Activated CD8-positive, alpha-beta memory T cell treated with anti-CD3 and anti-CD28 coated beads, Interleukin-2, amount 50 U/mL, for 1 hour (primary cell): ENCODE data around the gene WNT3.
"Not testable (repeated sequence)": the region's sequence is repeated elsewhere in the genome, so short reads cannot be mapped to it uniquely, and the experiment has no call there.

Source experiments
- DNase-seq: peaks from one replicate; pipeline ENCODE4 v3.0.0-alpha.2; 2020; ENCODE audit errors: extremely low read depth

WNT3 gene

GRCh38 chr17:46783031-46783593 is 35.4 kb downstream of the WNT3 start:
- DNase-seq = no peak

GRCh38 chr17:46782250-46782953 is 36.1 kb downstream of the WNT3 start:
- no peak for DNase-seq

DNA sequence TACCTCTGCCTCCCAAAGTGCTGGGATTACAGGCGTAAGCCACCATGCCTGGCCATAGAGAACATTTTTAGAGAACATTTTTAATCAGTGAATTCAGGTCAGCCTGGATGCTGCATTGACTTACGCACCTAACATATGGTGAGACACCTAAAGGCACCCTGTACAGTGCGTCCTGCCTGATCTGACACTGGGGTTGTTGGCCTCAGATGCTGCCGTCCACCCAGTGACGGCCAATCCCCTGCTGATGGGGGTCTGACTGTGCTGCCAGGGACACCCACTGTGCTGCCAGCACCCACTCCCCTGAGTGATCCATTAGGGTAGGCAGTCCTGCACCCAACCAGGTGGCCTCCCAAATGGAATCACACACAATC is 38.5 kb downstream of the WNT3 start:
- no peak for DNase-seq

- DNase-seq = no peak
Measured at GRCh38 chr17:46777943-46778915, 40.3 kb downstream of the WNT3 start.

- DNase-seq = no peak
Measured at GRCh38 chr17:46776298-46777005, 42.0 kb downstream of the WNT3 start.

GRCh38 chr17:46774108-46774737 is 44.3 kb downstream of the WNT3 start:
- DNase-seq = no peak

DNA sequence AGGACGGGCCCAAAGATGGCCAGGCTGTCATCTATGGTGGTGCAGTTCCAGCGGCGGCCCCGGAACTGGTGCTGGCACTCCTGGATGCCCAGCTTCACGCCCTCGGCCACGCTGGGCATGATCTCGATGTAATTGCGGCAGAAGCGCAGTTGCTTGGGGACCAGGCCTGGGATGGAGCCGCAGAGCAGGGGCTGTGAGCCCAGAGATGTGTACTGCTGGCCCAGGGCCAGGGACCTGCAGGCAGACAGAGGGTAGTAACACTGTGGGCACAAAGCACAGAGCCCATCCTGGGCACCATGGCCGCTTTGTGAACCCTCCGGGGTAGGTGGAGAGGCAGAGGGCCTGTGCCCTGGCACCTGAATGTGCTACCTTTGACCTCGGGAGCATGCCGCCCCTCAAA is 44.8 kb downstream of the WNT3 start:
- no peak for DNase-seq

GRCh38 chr17:46773221-46773605 is 45.3 kb downstream of the WNT3 start:
- no peak for DNase-seq

GRCh38 chr17:46772475-46773220 is 45.8 kb downstream of the WNT3 start:
- DNase-seq = no peak

DNA sequence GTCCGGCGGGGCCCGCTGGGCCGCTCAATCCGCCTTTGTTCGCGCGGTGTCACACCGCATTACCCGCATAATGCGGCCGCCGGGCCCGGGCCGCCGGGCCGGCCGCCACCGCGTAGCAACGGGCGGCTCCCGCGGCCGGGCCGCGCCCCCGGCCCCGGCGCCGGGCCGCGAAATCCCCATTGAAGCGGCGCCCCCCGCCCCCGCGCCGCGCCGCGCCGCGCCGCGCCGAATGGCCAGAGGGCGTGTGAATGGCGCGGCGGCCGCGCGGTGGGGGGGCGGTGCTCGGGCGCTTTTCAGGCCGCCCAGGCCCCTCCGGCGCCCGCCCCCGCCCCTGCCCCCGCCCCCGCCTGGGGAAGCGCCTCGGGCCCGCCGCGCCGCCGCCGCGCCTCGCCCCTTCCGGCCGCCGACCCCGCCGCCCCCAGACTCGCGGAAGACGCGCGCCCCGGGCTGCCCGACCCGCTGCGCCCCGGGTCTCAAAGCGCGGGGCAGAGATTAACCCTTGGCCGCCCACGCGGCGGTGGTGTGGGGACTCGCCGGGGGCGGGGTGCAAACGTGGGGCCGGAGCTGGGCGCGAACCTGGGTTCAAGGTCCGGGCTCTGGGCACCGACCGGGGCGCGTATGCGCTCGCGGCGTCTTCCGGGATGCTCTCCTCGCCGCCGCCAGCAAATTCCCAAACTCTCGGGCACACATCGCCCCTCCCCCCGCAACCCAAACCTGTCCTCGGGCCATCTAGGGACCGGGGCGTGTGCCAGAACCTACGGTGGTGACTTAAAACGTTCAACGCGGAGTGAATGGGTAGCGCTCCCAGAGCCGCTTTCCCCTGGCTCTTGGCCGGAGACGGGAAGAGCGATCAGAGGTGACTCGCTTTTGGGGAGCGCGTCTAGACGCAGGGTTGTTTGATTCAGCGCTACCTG is 46.7 kb downstream of the WNT3 start:
- no peak for DNase-seq

GRCh38 chr17:46770818-46771560 is 47.5 kb downstream of the WNT3 start:
- no peak for DNase-seq

DNA sequence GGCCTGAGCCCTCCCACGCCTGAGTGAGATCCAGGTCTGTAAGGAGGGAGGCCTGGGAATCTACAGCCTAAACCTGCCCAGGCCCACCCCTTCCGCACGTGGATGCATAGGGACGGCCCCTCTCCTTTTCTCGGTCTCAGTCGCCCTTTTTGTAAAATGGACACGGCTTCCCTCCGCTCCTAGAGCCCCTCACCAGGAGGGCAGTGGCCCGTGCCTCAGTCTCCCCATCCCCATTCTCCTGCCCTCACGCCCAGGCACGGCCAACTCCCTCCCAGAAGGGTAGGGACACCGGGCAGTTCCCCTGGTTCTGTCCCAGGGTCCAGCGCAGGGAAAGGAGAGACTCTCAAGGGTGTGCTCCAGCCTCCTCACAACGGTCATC is 48.1 kb downstream of the WNT3 start:
- no peak for DNase-seq

DNA sequence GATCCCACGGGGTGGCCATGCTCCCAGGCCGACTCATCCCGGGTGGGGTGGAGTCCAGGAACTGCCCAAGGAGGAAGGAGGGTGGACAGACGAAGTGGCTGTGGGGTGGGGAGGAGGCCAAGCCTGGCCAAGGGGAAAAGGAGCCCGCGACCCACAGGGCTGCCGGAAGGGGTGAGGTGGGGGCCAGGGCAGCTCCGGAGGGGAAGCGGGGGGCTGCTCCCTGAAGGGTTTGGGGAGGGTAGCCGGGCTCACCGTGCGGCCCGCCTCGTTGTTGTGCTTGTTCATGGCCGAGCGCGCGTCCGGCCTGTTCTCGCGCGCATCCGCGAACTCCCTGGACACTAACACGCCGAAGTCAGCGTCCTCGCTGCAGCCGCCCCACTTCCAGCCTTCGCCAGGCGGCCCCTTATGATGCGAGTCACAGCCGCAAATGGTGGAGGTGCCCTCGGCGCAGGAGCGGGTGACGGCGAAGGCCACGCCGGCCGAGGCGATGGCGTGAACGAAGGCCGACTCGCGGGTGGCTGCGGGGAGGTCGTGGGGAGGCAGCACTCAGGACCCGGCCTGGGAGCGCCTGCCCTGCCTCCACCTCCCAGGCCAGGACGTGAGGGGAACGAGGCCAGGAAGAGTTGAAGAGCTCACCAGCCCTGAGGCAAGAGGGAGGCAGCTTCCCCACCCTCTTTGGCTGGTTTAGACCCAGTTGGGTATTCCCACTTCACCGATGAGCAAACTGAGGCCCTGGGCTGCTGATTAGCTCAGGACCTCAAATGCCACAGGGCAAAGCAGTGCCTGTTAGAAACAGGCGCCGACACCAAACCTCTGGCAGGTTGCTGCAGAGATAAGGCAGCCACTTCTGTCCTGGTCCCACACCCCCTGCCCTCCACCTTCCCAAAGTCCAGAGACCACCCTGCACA is 48.7 kb downstream of the WNT3 start:
- no peak for DNase-seq

DNA sequence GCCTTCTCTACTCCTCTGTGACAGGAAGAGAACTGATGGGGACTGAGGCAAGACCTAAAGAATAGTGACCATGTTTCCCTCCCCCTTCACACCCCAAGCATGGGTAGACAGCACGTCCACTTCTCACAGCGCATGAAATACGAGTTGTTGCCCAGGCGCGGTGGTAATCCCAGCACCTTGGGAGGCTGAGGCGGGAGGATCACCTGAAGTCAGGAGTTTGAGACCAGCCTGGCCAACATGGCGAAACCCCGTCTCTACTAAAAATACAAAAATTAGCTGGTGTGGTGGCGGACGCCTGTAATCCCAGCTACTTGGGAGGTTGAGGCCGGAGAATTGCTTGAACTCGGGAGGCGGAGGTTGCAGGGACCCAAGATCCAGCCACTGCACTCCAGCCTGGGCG is 49.6 kb downstream of the WNT3 start:
- not testable (repeated sequence) for DNase-seq

DNA sequence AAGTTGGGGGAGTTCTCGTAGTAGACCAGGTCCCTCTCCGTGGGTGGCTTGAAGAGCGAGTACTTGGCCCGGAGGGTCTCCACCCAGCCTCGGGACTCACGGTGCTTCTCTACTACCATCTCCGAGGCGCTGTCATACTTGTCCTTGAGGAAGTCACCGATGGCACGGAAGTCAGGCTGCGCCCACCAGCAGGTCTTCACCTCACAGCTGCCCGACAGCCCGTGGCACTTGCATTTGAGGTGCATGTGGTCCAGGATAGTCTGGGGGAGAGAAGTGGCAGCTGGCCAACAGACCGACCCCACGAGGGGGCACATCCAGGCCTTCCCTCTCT is 50.0 kb downstream of the WNT3 start:
- DNase-seq = no peak

- no peak for DNase-seq
Measured at GRCh38 chr17:46766493-46767491, 51.7 kb downstream of the WNT3 start.

GRCh38 chr17:46765453-46765852 is 53.0 kb downstream of the WNT3 start:
- no peak for DNase-seq
